ENCODE results near the gene C16orf92. TPM values are rescaled to one million over a fixed set of nuclear protein-coding genes. Genes with fewer than 3 reads are reported as not detected.

Gene C16orf92
- total and polyA plus RNA-seq, 2 experiments from 2014 or later, result 0.34 TPM; not detected in 1

DNA sequence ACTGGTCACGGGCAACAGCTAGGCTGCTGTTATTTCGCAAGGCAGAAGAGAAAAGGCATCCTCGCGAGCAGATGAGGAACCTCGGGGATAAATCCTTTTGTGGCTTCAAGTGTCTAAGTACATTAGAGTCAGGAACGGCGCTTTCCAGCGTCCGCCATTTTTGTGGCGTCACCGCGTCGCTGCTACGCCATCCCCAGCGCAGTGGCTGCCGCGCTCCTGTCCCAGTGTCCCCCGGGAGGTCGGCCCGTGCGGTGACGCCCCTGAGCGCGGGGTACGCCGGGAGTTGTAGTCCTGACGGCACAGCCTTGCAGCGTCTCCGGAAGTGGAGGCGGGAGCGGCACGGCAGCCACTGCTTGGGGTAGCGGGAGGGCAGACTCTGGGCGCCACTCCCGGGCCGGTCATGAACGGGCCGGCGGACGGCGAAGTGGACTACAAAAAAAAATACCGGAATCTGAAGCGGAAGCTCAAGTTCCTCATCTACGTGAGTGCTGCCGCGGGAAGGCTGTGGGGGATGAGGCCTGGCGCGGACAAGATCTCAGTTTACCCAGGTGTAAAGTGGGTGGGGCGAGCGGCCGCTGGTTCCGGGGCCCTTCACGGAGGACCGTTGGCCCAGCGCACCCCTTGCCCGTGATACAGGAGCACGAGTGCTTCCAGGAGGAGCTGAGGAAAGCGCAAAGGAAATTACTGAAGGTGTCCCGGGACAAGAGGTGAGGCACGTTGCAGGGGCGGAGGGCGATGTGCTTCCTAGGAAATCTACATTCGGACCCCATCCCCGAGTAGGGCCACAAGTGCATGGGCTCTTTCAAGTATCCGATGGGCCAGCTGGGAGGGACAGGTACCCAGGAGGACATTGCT, 26.9 kb upstream of the C16orf92 start, which contains the start of gene INO80E:
Gene INO80E (plus strand): TSS at position 331 of the 855 bp plus-strand sequence. CDS start 70 bp downstream, at position 401.
- Histone ChIP-seq H2AFZ (peak within 1 kb of the TSS; percentile 98), H3K4me2 (peak within 1 kb of the TSS; percentile 94), H3K27me3 (ENCODE audit: insufficient read depth) (no peaks in the 10 kb centered on the region), H3K27ac (ENCODE audit: low read depth) (peak within 1 kb of the TSS; percentile 82), H3K4me1 (ENCODE audit: insufficient read depth) (peaks cover 21% of the 10 kb centered on the region), H3K4me3 (peak within 1 kb of the TSS; percentile 94), H3F3A (replicated peaks; ENCODE audit: low read depth) (peaks cover 20% of the 10 kb centered on the region), H4K20me1 (replicated peaks; ENCODE audit: insufficient read depth) (peaks cover 10% of the 10 kb centered on the region; the same call in 1 of the 2 replicates), H3K79me2 (replicated peaks; ENCODE audit: insufficient read depth) (peaks cover 7% of the 10 kb centered on the region; the same call in 1 of the 2 replicates), H3K9me2 (ENCODE audit: insufficient read depth) (no peaks in the 10 kb centered on the region), H3K36me3 (ENCODE audit: insufficient read depth) (peaks cover 5% of the 10 kb centered on the region; the same call in 1 of the 2 replicates)
- peaks cover 36% of the 10 kb centered on the region for H3K36me3 Mint-ChIP-seq (ENCODE audit: low read depth)
- peak within 1 kb of the TSS; percentile 98 for H3K4me3 Mint-ChIP-seq
- no peak for TF ChIP-seq JUNB (IDR thresholded peaks at IDR 0.05; ENCODE audit: unreplicated experiment)
- no peak for TF ChIP-seq ZNF114 (CRISPR knock-in tag; IDR thresholded peaks at IDR 0.05)
- TF ChIP-seq EZH2phosphoT487 (IDR thresholded peaks at IDR 0.05; ENCODE audit: unreplicated experiment), result no peak
- TF ChIP-seq, protein P1, sequence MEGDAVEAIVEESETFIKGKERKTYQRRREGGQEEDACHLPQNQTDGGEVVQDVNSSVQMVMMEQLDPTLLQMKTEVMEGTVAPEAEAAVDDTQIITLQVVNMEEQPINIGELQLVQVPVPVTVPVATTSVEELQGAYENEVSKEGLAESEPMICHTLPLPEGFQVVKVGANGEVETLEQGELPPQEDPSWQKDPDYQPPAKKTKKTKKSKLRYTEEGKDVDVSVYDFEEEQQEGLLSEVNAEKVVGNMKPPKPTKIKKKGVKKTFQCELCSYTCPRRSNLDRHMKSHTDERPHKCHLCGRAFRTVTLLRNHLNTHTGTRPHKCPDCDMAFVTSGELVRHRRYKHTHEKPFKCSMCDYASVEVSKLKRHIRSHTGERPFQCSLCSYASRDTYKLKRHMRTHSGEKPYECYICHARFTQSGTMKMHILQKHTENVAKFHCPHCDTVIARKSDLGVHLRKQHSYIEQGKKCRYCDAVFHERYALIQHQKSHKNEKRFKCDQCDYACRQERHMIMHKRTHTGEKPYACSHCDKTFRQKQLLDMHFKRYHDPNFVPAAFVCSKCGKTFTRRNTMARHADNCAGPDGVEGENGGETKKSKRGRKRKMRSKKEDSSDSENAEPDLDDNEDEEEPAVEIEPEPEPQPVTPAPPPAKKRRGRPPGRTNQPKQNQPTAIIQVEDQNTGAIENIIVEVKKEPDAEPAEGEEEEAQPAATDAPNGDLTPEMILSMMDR (conservative IDR thresholded peaks at IDR 0.05; ENCODE audit: low read depth in 2 of 2), result no peak
- TF ChIP-seq NANOG (IDR thresholded peaks at IDR 0.05; ENCODE audit: borderline replicate concordance), result no peak
- TF ChIP-seq, protein P2, sequence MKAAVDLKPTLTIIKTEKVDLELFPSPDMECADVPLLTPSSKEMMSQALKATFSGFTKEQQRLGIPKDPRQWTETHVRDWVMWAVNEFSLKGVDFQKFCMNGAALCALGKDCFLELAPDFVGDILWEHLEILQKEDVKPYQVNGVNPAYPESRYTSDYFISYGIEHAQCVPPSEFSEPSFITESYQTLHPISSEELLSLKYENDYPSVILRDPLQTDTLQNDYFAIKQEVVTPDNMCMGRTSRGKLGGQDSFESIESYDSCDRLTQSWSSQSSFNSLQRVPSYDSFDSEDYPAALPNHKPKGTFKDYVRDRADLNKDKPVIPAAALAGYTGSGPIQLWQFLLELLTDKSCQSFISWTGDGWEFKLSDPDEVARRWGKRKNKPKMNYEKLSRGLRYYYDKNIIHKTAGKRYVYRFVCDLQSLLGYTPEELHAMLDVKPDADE (IDR thresholded peaks at IDR 0.05), result peak; percentile 96
- TF ChIP-seq CREB1 (CRISPR knock-in tag; IDR thresholded peaks at IDR 0.05; ENCODE audit: low read depth), result peak; percentile 94
- peak; percentile 89 for TF ChIP-seq POLR2AphosphoS5 (IDR thresholded peaks at IDR 0.05; ENCODE audit: low read depth)
- no peak for TF ChIP-seq ZNF331 (CRISPR knock-in tag; IDR thresholded peaks at IDR 0.05; ENCODE audit: low read depth)
- TF ChIP-seq, protein P3, sequence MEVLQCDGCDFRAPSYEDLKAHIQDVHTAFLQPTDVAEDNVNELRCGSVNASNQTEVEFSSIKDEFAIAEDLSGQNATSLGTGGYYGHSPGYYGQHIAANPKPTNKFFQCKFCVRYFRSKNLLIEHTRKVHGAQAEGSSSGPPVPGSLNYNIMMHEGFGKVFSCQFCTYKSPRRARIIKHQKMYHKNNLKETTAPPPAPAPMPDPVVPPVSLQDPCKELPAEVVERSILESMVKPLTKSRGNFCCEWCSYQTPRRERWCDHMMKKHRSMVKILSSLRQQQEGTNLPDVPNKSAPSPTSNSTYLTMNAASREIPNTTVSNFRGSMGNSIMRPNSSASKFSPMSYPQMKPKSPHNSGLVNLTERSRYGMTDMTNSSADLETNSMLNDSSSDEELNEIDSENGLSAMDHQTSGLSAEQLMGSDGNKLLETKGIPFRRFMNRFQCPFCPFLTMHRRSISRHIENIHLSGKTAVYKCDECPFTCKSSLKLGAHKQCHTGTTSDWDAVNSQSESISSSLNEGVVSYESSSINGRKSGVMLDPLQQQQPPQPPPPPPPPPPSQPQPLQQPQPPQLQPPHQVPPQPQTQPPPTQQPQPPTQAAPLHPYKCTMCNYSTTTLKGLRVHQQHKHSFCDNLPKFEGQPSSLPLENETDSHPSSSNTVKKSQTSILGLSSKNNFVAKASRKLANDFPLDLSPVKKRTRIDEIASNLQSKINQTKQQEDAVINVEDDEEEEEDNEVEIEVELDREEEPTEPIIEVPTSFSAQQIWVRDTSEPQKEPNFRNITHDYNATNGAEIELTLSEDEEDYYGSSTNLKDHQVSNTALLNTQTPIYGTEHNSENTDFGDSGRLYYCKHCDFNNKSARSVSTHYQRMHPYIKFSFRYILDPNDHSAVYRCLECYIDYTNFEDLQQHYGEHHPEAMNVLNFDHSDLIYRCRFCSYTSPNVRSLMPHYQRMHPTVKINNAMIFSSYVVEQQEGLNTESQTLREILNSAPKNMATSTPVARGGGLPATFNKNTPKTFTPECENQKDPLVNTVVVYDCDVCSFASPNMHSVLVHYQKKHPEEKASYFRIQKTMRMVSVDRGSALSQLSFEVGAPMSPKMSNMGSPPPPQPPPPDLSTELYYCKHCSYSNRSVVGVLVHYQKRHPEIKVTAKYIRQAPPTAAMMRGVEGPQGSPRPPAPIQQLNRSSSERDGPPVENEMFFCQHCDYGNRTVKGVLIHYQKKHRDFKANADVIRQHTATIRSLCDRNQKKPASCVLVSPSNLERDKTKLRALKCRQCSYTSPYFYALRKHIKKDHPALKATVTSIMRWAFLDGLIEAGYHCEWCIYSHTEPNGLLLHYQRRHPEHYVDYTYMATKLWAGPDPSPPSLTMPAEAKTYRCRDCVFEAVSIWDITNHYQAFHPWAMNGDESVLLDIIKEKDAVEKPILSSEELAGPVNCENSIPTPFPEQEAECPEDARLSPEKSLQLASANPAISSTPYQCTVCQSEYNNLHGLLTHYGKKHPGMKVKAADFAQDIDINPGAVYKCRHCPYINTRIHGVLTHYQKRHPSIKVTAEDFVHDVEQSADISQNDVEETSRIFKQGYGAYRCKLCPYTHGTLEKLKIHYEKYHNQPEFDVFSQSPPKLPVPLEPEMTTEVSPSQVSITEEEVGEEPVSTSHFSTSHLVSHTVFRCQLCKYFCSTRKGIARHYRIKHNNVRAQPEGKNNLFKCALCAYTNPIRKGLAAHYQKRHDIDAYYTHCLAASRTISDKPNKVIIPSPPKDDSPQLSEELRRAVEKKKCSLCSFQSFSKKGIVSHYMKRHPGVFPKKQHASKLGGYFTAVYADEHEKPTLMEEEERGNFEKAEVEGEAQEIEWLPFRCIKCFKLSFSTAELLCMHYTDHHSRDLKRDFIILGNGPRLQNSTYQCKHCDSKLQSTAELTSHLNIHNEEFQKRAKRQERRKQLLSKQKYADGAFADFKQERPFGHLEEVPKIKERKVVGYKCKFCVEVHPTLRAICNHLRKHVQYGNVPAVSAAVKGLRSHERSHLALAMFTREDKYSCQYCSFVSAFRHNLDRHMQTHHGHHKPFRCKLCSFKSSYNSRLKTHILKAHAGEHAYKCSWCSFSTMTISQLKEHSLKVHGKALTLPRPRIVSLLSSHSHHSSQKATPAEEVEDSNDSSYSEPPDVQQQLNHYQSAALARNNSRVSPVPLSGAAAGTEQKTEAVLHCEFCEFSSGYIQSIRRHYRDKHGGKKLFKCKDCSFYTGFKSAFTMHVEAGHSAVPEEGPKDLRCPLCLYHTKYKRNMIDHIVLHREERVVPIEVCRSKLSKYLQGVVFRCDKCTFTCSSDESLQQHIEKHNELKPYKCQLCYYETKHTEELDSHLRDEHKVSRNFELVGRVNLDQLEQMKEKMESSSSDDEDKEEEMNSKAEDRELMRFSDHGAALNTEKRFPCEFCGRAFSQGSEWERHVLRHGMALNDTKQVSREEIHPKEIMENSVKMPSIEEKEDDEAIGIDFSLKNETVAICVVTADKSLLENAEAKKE (CRISPR knock-in tag; IDR thresholded peaks at IDR 0.05), result no peak
- TF ChIP-seq STAT1 (IDR thresholded peaks at IDR 0.05; ENCODE audit: unreplicated experiment), result no peak
- TF ChIP-seq, protein P4, sequence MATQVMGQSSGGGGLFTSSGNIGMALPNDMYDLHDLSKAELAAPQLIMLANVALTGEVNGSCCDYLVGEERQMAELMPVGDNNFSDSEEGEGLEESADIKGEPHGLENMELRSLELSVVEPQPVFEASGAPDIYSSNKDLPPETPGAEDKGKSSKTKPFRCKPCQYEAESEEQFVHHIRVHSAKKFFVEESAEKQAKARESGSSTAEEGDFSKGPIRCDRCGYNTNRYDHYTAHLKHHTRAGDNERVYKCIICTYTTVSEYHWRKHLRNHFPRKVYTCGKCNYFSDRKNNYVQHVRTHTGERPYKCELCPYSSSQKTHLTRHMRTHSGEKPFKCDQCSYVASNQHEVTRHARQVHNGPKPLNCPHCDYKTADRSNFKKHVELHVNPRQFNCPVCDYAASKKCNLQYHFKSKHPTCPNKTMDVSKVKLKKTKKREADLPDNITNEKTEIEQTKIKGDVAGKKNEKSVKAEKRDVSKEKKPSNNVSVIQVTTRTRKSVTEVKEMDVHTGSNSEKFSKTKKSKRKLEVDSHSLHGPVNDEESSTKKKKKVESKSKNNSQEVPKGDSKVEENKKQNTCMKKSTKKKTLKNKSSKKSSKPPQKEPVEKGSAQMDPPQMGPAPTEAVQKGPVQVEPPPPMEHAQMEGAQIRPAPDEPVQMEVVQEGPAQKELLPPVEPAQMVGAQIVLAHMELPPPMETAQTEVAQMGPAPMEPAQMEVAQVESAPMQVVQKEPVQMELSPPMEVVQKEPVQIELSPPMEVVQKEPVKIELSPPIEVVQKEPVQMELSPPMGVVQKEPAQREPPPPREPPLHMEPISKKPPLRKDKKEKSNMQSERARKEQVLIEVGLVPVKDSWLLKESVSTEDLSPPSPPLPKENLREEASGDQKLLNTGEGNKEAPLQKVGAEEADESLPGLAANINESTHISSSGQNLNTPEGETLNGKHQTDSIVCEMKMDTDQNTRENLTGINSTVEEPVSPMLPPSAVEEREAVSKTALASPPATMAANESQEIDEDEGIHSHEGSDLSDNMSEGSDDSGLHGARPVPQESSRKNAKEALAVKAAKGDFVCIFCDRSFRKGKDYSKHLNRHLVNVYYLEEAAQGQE (IDR thresholded peaks at IDR 0.05; ENCODE audit: unreplicated experiment), result no peak
- peak; percentile 88 for ATAC-seq
- H3K27me3 Mint-ChIP-seq (ENCODE audit: insufficient read depth, low read depth, poor library complexity), result peaks cover 13% of the 10 kb centered on the region
- DNase-seq (ENCODE audit: low spot score), result peak; percentile 99
- H3K9me3 Mint-ChIP-seq, result peaks cover 2% of the 10 kb centered on the region; the same call in 2 of the 3 replicates
- H3K27ac Mint-ChIP-seq, result peak within 1 kb of the TSS; percentile 98
- H3K4me1 Mint-ChIP-seq, result peaks cover 28% of the 10 kb centered on the region
